A172 (cell line): ENCODE results near the gene ZNF207. TPM values are rescaled to one million over a fixed set of nuclear protein-coding genes. Genes with fewer than 3 reads are reported as not detected.
"Not testable (repeated sequence)": the region's sequence is repeated elsewhere in the genome, so short reads cannot be mapped to it uniquely, and the experiment has no call there.

Experiments
- DNase-seq: peaks from one replicate; pipeline ENCODE4 v3.0.0-alpha.2; 2015; ENCODE audit warnings: low spot score
- total RNA-seq: library from RNA; depleted of rRNA; stranded (reverse); fragments of >200 nt; shearing (Covaris generic); gene quantifications from 2 replicates; pipeline ENCODE4 v1.2.3, GENCODE V29; 2014; rRNA removed

ZNF207 gene
- 221 and 227 TPM in 2 replicates for total RNA-seq

DNA sequence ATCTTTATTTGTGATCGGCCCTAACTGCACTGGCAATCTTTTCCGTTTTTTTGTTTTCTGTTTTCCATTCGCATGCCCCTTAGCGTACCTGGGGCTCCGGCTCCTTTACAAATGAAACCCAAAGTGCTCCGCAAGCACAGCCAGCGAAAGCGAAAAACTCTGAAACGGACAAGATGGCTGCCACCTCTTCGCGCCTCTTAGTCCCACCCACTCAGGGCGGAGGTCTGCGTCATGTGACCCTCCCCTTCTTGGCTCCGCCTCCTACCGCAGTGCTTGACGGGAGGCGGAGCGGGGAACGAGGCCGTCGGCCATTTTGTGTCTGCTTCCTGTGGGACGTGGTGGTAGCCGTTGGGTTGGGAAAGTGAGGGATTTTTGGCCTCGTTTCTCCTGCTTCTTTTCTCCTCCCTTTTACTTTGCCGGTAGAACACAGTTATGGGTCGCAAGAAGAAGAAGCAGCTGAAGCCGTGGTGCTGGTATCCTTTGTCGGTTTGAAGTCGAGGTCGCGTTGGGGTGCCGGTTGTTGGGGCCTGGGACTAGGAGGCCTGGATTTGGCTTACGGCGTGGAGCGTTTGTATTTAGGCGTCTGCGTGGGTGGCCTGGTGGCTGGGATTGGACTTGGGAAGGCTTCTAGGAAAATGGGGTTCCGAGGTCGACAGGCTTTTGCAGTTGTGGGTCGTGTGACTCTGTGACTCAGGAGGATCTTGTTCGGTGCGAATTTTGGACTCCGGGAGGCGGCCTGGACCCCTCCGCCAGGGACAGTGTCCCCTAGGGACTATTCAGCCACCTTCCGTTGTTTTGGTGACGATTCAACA lies at the start of gene ZNF207:
Gene ZNF207, plus strand, starts transcription at position 304 of the 812 bp plus-strand sequence. Its CDS starts 129 bp downstream, at position 433.
- peak; percentile 98 for DNase-seq

DNA sequence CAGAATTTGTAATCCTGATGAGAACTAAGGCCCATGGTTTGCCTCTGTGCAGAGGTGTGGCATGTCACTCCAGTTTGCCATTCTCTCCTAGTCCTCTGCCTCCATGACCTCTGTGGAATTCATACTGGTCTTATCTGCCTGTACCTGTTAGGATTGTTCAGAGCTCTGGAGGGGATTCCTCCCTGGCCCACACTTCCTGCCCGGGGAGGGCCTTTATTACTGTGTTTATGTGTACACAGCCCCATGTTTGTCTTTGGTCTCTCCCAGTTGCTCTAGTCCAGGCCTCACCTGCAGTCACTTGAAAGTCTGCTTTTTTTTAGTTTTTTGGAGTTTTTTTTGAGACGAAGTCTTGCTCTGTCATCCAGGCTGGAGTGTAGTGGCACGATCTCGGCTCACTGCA lies 47.9 kb upstream of the ZNF207 start:
- DNase-seq = no peak

DNA sequence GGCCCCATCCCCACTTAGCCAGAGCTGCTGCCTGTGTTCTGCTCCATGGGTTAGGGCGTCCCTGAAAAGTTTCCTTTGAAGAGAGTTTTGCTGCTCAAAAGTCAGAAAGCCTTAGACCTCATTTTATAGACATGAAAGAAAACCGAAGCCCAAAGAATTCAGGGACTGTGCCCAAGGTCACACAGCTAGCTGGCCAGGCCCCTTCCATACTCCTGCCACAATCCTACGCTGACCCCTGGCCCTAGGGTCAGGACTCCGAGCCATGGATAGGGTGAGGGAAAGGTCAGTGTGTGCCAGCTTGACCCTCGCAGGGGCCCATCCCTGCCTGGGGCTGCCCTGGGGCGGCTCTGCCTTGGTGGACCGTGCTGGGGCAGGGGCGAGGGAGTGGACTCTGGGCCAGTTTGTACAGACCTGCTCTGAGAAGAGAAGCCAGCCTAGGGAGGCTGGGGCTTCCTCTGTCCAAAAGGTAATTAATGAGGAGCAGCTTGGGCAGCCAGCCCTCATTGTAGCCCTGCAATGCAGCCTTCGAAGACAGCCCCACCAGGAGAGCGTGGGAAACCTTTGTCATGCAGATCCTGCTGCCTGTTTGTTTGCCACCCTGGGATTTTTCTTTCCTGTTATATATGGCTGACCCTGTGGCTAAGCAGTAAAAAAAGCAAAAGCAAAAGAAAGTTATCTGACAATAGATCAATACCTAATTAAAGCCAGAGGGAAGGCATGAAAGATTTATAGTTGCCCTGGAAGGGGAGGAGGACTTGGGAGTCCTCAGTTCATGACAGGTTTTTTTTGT lies 46.9 kb upstream of the ZNF207 start:
- no peak for DNase-seq

DNA sequence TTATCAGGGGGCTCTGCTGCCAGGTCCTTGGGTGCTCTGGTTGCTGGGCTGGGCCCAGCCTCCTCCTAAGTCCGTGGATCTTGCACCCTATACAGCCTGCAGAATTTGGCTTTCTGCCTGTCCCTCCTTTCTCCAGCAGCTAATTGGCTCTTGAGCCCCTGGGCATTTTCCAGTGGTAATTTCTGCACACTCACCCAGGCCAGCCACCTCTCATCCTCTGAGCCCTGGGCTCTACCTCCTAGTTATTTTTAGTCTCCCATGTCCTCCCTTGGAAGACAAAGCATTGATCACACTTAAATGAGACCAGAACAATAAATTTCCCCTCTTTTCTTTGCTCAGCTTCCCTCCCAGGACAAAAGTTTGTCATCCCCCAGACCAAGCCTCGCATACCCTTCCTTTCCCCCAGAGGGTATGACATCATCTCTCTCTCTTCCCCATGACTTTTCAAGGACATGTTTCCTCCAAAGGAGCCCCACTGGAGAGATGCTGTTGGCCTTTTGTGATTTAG lies 46.1 kb upstream of the ZNF207 start:
- no peak for DNase-seq

DNA sequence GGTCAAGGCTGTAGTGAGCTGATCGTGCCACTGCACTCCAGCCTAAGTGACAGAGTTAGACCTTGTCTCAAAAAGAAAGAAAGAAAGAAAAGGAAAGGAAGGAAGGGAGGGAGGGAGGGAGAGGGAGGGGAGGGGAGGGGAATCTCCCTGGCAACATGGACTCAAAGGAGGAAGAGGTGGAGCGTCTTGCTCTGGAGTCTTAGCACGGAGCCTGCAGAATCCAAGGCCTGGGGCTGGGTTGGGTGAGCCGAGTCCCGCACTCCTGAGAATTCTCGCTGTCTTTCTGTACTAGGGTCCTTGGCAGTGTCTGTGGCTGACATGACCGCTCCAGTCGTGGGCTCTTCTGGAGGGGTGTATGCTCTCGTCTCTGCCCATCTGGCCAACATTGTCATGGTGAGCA lies 44.9 kb upstream of the ZNF207 start:
- no peak for DNase-seq

DNA sequence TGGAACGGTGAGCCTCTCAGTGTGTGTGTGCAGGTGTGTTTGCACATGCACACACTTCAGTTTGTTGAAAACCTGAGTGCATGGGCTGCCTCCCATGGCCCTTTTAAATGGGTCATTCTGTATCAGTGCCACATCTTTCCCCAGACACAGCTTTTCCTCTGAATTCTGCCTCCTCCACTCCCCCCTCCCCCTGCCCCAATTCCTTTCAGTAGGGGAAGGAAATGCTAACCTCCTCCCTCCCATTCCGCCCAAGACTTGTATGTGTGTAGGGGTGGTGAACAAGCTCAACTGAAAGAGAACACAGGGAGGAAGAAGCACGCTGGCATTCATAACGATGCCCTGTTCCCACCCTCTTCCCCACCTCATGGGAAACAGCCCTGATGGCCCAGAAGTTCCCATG lies 42.3 kb upstream of the ZNF207 start:
- DNase-seq = no peak

DNA sequence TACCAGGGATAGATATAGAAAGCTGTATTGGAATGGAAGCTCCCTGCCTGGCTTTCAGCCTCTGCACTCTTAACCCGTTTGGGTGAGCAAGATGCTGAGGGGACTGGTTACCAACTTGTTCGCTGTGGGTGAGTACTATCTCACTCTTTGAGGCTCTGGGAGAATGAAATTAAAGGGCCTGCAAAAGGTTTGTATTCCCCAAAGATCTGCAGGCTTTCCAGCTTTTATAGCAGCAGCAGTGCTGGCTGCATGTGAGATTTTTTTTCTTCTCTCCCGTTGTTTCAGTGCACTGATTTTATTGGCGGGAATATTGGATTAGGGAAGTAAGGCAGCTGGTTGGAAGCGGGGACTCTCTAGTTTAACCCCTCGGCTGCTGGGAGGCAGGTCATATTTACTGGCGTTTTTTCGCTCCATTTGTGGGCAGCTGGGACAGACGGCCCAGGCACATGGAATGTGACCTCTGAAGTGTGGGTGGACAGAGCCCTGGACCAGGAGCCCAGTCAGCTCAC lies 38.9 kb upstream of the ZNF207 start:
- no peak for DNase-seq

DNA sequence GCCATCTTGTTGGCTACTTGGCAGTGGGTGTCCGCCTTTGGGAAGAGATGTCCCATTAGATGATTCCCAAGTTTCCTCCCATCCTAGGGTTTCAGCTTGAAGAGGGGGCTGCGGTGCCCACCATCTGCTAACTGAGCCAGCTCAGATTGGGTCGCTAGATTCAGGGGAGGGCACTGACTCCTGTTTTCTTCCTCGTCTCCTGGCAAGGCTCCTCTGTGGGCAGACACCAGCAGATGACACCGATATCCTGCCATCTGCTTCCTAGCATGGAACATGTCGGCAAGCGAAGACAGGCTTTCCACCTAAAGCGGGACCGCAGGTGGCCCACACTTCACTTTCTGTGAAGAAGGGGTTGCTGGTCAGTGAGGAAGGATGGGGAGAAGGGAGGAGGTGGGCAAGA lies 35.3 kb upstream of the ZNF207 start:
- DNase-seq = no peak

DNA sequence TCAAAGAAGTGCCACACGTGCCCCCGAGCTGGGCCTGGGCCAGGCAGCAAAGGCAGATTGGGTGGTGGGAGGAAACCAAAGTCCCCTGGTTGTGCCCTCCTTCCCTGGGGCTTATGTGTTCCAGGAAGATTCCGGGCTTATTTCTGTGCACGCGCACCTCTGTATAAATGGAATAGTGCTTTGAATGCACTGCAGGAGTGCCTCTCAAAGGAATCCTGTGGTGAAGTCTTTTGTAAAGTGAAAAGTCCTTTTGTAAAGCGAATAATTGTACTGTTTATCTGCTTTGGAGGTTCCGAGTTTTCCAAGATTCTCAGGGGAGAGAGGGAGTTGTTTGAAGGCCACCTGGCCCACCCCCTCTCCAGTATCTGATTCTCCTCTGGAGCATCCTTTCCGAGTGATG lies 34.8 kb upstream of the ZNF207 start:
- DNase-seq = no peak

DNA sequence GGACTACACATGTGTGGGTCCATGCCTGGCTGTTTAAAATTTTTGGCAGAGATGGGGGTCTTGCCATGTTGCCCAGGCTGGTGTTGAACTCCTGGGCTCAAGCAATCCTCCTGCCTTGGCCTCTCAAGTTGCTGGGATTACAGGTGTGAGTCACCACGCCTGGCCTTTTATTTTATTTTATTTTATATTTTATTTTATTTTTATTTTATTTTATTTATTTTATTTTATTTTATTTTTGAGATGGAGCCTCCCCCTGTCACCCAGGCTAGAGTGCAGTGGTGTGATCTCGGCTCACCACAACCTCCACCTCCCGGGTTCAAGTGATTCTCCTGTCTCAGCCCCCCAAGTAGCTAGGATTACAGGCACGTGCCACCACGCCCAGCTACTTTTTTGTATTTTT lies 33.3 kb upstream of the ZNF207 start:
- DNase-seq = not testable (repeated sequence)

DNA sequence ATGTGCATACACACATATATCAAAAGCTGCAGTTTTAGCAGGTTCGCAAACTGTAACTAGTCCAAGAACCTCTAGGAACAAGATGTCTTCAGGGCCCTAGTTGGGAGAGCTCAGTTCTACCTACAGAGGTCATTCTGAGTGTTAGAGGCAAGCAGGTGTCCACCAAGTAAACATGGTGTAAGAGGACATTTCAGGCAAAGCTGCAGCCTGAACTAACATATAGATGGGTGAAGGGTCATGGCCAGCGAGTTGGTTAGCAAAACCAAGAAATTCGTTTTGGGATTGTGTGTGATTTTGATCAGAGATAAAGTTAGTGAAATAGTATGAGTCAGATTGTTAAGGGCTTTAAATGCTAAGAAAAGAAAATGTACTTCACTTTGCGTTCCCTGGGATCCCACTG lies 32.6 kb upstream of the ZNF207 start:
- DNase-seq = no peak

DNA sequence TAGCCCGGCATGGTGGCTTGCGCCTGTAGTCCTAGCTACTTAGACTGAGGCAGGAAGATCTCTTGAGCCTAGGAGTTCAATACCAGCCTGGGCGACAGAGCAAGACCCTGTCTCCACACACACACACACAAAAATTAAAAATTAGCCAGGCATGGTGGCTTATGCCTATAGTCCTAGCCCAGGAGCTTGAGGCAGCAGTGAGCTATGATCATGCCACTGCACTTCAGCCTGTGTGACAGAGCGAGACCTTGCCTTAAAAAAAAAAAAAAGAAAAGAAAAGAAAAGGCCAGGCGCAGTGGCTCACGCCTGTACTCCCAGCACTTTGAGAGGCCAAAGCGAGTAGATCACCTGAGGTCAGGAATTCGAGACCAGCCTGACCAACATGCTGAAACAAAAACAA lies 31.9 kb upstream of the ZNF207 start:
- no peak for DNase-seq

DNA sequence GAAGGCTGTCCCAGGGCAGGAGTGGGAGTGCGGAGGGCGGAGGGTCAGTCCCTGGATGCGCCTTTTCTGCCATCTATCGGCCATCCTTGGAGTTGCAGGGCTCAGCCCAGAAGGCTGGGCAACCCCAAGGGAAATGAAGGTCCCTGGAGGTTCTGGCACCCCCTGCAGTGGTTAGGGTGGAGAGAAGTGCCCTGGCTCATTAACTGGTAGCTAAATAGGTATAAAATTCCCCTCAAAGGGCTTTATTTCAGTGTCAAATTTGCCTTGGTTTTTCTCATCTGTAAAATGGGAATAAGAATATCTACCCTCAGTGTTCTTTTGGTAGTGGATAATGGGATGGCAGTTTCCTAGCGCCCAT lies 30.4 kb upstream of the ZNF207 start:
- peak; percentile 85 for DNase-seq

DNA sequence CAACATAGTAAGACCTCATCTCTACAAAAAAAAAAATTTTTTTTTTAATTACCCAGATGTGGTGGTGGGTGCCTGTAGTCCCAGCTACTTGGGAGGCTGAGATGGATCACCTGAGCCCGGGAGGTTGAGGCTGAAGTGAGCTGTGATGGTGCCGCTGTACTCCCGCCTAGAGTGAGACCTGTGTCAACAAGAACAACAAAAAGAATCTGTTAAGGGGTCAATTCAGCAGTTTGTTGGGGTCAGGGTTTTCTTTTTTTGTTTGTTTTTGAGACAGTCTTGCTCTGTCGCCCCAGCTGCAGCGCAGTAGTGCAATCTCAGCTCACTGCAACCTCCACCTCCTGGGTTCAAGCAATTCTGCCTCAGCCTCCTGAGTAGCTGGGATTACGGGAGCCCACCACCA lies 29.9 kb upstream of the ZNF207 start:
- not testable (repeated sequence) for DNase-seq

DNA sequence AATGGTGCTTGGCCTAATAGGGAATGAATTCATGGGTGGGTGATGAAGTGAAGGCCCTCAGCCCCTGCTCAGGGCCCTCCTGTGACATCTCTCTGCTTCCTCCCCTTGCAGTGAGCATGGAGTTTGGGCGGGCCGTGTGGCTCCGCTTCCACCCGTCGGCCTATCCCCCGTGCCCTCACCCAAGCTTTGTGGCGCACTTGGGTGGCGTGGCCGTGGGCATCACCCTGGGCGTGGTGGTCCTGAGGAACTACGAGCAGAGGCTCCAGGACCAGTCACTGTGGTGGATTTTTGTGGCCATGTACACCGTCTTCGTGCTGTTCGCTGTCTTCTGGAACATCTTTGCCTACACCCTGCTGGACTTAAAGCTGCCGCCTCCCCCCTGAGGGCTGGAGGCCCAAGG lies 29.1 kb upstream of the ZNF207 start:
- DNase-seq = no peak

DNA sequence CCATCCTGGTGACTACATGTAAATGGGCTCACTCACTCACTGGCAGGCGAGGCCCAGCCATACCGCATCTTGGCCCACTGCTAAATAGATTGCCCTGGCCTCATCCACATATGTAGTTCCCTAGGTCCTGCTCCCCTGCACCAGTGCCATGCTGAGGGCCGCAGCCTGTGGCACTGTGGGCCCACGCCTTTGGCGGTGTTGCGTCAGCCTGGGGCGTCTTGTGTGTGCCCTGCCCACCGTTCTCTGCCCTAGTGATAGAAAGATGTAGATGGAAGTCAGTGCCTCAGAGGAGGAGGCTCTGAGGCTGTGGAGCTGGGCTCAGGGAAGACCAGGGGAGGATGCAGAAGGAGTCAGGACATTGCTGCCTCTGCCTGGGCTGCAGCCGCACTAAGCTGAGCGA lies 26.9 kb upstream of the ZNF207 start:
- no peak for DNase-seq

DNA sequence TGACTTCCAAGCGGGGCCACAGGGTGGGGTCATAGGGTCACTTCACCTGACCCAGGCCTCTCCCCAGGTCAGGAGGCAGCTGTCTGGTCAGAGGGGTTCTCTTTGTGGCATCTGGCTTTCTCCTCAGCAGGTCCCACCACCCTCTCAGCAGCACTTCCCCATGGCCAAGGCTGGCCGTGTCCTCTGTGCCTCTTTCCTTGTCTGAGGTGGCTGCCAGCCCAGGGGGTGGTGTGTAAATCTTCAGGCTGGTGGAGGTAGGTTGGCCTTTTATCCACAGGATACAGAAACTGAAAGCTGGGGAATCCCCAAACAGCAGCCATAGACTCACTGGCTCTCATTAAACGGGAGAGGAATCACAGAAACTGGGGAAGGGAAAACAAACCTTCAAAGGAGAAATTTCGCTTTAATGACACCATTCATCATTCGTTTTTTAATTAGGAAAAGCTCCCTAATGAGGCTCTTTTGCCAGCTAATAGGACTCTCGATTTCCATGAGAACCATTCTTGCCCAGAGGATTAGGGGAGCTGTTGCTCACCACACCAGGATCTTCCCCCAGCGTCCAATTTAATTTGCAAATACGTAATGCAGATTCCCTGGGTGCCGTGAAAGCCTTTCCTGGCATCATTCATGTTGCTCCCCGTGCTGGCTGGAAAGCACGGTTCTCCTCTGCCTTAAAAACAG lies 26.0 kb upstream of the ZNF207 start:
- DNase-seq = peak; percentile 81

DNA sequence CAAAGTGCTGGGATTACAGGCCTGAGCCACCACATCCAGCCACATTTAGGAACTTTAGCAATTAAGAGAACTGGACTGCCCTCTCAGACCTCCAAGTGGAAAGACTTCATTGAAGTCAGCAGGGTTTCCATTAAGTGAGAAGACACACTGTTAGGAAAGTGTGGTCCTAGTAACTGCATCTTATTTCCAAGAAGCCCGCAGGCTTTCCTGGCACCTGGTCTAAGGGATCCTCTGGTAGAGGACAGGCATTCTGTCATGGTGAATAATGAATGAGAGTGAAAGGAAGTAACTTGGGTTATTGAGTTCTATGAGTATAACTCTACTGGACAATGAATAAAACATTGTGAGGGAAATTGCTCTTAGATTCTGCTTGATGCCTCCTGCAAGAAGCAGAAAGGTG lies 22.0 kb upstream of the ZNF207 start:
- no peak for DNase-seq

DNA sequence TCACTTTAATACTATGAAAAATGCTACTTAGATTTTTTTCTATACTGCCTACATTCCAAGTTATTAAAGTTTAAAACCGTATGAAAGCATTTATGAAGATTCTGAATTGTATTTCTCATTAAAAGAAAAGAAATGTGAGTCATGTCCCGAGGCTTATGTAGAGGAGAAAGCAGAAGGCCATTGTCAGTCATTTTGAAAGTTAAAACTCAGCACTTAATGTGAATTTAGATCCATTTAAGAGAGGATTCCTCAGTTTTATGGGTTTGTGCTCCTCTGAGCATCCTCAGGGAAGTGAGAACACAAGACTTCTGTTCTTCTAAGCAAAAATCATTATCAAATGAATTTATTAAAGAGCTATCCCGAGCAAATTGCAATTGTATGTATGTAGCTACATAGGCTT lies 19.8 kb upstream of the ZNF207 start:
- no peak for DNase-seq

DNA sequence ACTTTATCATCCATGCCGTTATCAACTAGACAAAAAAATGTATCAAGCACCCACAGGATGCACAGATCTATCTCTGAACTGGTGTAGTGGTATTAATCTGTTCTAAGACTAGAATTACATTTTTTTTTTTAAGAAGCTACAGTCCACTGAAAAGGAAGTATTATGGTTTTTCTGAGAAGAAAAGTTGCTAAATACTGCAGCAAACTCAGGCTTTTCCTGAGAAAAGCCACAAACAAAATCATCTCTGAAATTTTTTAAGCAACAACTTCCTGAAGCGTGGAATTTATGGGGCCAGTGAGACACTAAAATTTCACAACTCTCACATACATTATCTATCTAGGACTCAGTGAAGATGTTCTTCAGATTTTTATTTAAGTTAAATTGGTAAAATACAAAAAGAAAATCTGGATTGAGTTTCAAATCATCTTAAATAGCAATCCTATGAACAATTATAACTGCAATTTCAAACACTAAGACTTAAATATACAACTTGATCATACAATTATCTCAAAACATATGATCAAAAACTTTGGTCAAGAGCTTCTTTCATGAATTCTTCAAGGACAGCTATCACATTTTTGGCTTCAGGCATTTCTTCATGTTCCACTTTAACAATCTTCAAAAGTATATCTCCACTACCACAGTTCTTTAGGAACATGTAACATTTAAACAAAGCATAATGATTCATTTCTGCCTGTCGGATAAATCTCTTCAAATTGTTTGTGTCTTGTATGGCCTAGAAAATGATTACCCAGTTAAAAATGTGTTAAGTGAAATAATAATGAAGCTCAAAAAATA lies 18.5 kb upstream of the ZNF207 start:
- DNase-seq = no peak

DNA sequence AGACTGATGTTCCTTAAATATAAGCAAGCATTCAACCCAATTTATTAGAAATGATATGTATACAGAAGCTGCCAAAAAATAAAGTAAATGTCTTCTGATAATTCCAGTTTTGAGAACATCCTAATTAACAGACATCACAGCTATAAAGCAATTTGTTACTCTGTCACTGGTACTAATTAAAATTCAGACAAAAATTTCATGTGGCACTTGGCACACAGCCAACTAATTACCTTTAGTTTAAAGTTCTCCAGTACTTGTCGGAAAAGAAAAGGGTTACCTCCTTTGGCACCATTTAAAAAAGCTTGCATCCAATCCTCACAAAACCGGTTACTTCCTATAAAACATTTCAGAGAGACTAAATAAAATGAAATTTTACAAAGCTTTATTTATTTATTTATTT lies 16.8 kb upstream of the ZNF207 start:
- no peak for DNase-seq
